H1 (cell line): ENCODE results near the gene LRIT2. TPM values are rescaled to one million over a fixed set of nuclear protein-coding genes. Genes with fewer than 3 reads are reported as not detected.

Experiments used
- TEAD4 ChIP-seq: IDR thresholded peaks from 2 replicates; pipeline ENCODE4 v1.6.1; 2012; ENCODE audit warnings: low read depth, low read length, inconsistent platforms, mixed read lengths
- polyA plus RNA-seq, 7 experiments: library from polyadenylated mRNA; depleted of rRNA in 3 of 7; stranded (reverse) in 5 of 7; unstranded in 2 of 7; fragments of >200 nt in 5 of 7; fragments of 200-250 nt in 2 of 7; gene quantifications; 1 replicate in 5 of 7; 2 replicates in 1 of 7; 4 replicates in 1 of 7; pipeline versions ENCODE4 v1.2.1 to v1.2.3, GENCODE V29; 2011 to 2013; ENCODE audit warnings: missing spikeins in 2 of 7, mixed read lengths in 2 of 7
- total RNA-seq: library from RNA; stranded (reverse); fragmentation: NEBNext Ultra II Directional; extraction: Animal tissue kit (Norgen Biotek cat#: 25700); gene quantifications from 2 replicates; pipeline ENCODE4 v1.2.1, GENCODE V29; 2021

Gene LRIT2
- total and polyA plus RNA-seq, 2 of the 8 experiments (the other 6 are each of a cell fraction or from before 2014, with no cell fraction given), result not detected

GRCh38 chr10:84193327-84193726 is 32.0 kb downstream of the LRIT2 start (continued):
- TF ChIP-seq TEAD4, result no peak
